OCI-LY7 (cell line): ENCODE data around the gene CLSTN3. TPM values are rescaled to one million over a fixed set of nuclear protein-coding genes. Genes with fewer than 3 reads are reported as not detected.

Experiments
- BruUV-seq: library from RNA; stranded (reverse); fragments of 400-500 nt; replicated peaks from 2 replicates; lab custom pipeline; 2021; lab: Mats Ljungman, UMichigan
- CTCF ChIA-PET: fragments of 300-600 bp; sonication (Branson Sonifier 250); formaldehyde crosslinking; loops from one replicate; lab custom pipeline; 2022; ENCODE audit warnings: antibody characterized with exemption; ENCODE audit not compliant: unreplicated experiment; lab: Charles Lee
- POLR2A ChIA-PET: fragments of 300-600 bp; sonication (Branson Sonifier 250); formaldehyde crosslinking; loops from one replicate; lab custom pipeline; 2022; ENCODE audit warnings: antibody characterized with exemption; lab: Charles Lee
- DNase-seq: peaks from one replicate; pipeline ENCODE4 v3.0.0-alpha.2; 2015; ENCODE audit warnings: low spot score
- H2AFZ ChIP-seq: fragments of 200-600 bp; sonication (generic), shearing (Covaris generic); 2 replicates; pipeline ENCODE4 v1.6.1; 2014; ENCODE audit warnings: mild to moderate bottlenecking, antibody characterized with exemption, low read length, moderate library complexity
- H3K27ac ChIP-seq: fragments of 200-600 bp; sonication (generic); 2 replicates; pipeline ENCODE4 v1.5.1; 2014; ENCODE audit warnings: mixed run types, low read depth, mild to moderate bottlenecking, moderate library complexity, low read length, inconsistent platforms; ENCODE audit not compliant: poor library complexity, severe bottlenecking
- H3K36me3 ChIP-seq: fragments of 200-600 bp; sonication (generic); 2 replicates; pipeline ENCODE4 v1.6.1; 2014; ENCODE audit warnings: mild to moderate bottlenecking, antibody characterized with exemption, low read length, moderate library complexity, mixed read lengths; ENCODE audit not compliant: insufficient read depth
- H3K4me1 ChIP-seq: fragments of 200-600 bp; sonication (generic); 2 replicates; pipeline ENCODE4 v1.5.1; 2014; ENCODE audit warnings: mild to moderate bottlenecking, low read length; ENCODE audit not compliant: insufficient read depth, poor library complexity, severe bottlenecking
- H3K4me2 ChIP-seq: fragments of 200-600 bp; sonication (generic); 2 replicates; pipeline ENCODE4 v1.6.1; 2014; ENCODE audit warnings: mild to moderate bottlenecking, low read length
- H3K4me3 ChIP-seq: fragments of 200-600 bp; sonication (generic); 2 replicates; pipeline ENCODE4 v1.5.1; 2014; ENCODE audit warnings: mild to moderate bottlenecking, low read depth, low read length; ENCODE audit not compliant: poor library complexity, severe bottlenecking
- H3K79me2 ChIP-seq: fragments of 200-600 bp; sonication (generic); 2 replicates; pipeline ENCODE4 v1.6.1; 2016; ENCODE audit warnings: low read depth, mild to moderate bottlenecking, low read length, moderate library complexity, mixed read lengths; ENCODE audit not compliant: insufficient read depth
- H3K9me2 ChIP-seq: fragments of 200-600 bp; sonication (generic); 2 replicates; pipeline ENCODE4 v1.6.1; 2016; ENCODE audit warnings: mild to moderate bottlenecking, low read length, mixed read lengths; ENCODE audit not compliant: insufficient read depth
- H3K9me3 ChIP-seq: fragments of 200-600 bp; sonication (generic); 2 replicates; pipeline ENCODE4 v1.6.1; 2014; ENCODE audit warnings: mild to moderate bottlenecking, mixed run types, low read length, mixed read lengths
- H4K20me1 ChIP-seq: fragments of 200-600 bp; sonication (generic); 2 replicates; pipeline ENCODE4 v1.6.1; 2014; ENCODE audit warnings: mild to moderate bottlenecking, antibody characterized with exemption, low read length, moderate library complexity, mixed read lengths; ENCODE audit not compliant: insufficient read depth
- CTCF ChIP-seq: fragments of 200-600 bp; sonication (generic); conservative IDR thresholded peaks from 2 replicates; pipeline ENCODE4 v1.5.1; 2014; ENCODE audit warnings: mild to moderate bottlenecking, antibody characterized with exemption, low read length, moderate library complexity, mixed read lengths
- EZH2phosphoT487 ChIP-seq: fragments of 200-600 bp; sonication (generic); IDR thresholded peaks from 2 replicates; pipeline ENCODE4 v1.6.1; 2018; ENCODE audit warnings: low read depth, borderline replicate concordance, mild to moderate bottlenecking, mixed run types, antibody characterized with exemption, low read length, moderate library complexity, mixed read lengths
- intact Hi-C: fragments of 100-400 bp; cut with micrococcal nuclease; formaldehyde crosslinking; loops from one replicate; pipeline ENCODE4 v1.10.0; 2022; ENCODE audit not compliant: unreplicated experiment
- total RNA-seq, 2 experiments: library from RNA; depleted of rRNA in 1 of 2; stranded (reverse); fragments of >200 nt in 1 of 2; shearing (Covaris generic) in 1 of 2; gene quantifications; 2 replicates each; pipeline ENCODE4 v1.2.3, GENCODE V29; 2014 to 2022

Gene CLSTN3
- total RNA-seq, 2 experiments from 2014 or later = 18.5 to 34.2 TPM

DNA sequence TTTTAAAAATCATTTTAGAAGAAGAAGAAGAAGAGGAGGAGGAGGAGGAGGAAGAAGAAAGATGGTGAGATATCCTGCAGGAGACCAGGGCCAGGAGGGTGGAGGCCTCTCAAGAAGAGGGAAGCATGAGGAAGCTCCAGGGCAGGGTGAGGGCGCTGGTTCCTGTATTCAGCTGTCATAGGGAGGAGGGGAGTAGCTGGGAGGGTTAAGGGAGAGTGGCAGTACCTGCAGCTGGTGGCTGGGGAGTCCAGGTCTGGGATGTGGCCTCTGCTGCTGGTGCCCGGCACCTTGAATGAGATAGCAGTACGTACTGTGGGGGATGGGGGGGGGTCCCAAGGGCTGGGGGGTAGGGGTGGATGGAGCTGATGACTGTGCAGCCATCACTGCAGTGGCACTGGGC is 11.3 kb upstream of the CLSTN3 start:
- Histone ChIP-seq H3K4me1 (no peaks in the 10 kb centered on the region), H3K79me2 (no peaks in the 10 kb centered on the region), H4K20me1 (no peaks in the 10 kb centered on the region), H3K4me3 (no peak overlapping the region), H3K27ac (no peak overlapping the region), H3K9me2 (no peaks in the 10 kb centered on the region), H3K4me2 (no peak overlapping the region), H2AFZ (no peak overlapping the region), H3K36me3 (no peaks in the 10 kb centered on the region), H3K9me3 (no peaks in the 10 kb centered on the region)
- TF ChIP-seq EZH2phosphoT487 (no peak), CTCF (no peak)
- BruUV-seq = no TSS peak
- CTCF ChIA-PET = no interaction called here
- DNase-seq = no peak
- intact Hi-C loops = loop anchor here (10.0 kb wide), 1 partner anchor 1674 kb away; no protein-coding TSS in a partner anchor
- POLR2A ChIA-PET = interaction anchor here (0.6 kb wide), 1 partner anchor 1484 kb away, joined by 5 read pairs; no protein-coding TSS in a partner anchor

DNA sequence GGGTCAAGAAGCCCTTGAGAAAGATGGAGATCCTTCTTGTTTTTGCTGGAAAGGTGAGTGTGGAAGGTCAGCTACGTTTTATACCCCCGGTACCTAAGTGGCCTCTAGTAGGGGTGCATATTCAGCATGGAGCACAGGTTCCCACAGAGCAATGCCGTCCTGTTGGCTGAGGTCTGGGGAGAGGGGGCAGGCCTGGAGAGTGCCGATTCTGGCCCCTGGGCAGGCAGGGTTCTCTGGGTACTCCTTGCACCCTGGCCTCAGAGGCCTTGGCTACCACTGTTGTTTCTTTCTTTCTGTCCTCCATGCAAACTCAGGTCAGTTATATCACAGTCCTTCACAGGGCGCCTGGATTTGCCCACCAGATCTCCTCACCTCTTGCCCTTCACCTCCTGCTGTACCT is 10.0 kb upstream of the CLSTN3 start:
- H3K27ac ChIP-seq = no peak overlapping the region
- TF ChIP-seq CTCF = no peak
- TF ChIP-seq EZH2phosphoT487 = no peak
- H3K4me1 ChIP-seq = no peaks in the 10 kb centered on the region
- intact Hi-C loops = no loop called here
- no peak overlapping the region for H2AFZ ChIP-seq
- POLR2A ChIA-PET = no interaction called here
- no peaks in the 10 kb centered on the region for H3K36me3 ChIP-seq
- BruUV-seq = no TSS peak
- H4K20me1 ChIP-seq = no peaks in the 10 kb centered on the region
- no peak overlapping the region for H3K4me3 ChIP-seq
- no peak overlapping the region for H3K4me2 ChIP-seq
- no peaks in the 10 kb centered on the region for H3K9me3 ChIP-seq
- H3K79me2 ChIP-seq = no peaks in the 10 kb centered on the region
- CTCF ChIA-PET = interaction anchor here (0.5 kb wide), 1 partner anchor 10 kb away, joined by 4 read pairs; no protein-coding TSS in a partner anchor
- DNase-seq = no peak
- no peaks in the 10 kb centered on the region for H3K9me2 ChIP-seq

- CTCF ChIA-PET = no interaction called here
- no peak for TF ChIP-seq EZH2phosphoT487
- TF ChIP-seq CTCF = no peak
- no peak for DNase-seq
- Histone ChIP-seq H2AFZ (no peak overlapping the region), H3K9me2 (no peaks in the 10 kb centered on the region), H3K9me3 (no peaks in the 10 kb centered on the region), H4K20me1 (no peaks in the 10 kb centered on the region), H3K4me1 (no peaks in the 10 kb centered on the region), H3K79me2 (no peaks in the 10 kb centered on the region), H3K36me3 (no peaks in the 10 kb centered on the region), H3K27ac (no peak overlapping the region), H3K4me2 (no peak overlapping the region), H3K4me3 (no peak overlapping the region)
- POLR2A ChIA-PET = no interaction called here
- intact Hi-C loops = no loop called here
- BruUV-seq = no TSS peak
Measured at GRCh38 chr12:7121324-7121723, 8.8 kb upstream of the CLSTN3 start.
